ENCODE results near the gene ZNF268. TPM values are rescaled to one million over a fixed set of nuclear protein-coding genes. Genes with fewer than 3 reads are reported as not detected.

The ZNF268 gene
- total and polyA plus RNA-seq, 2 of the 8 experiments (the other 6 are each of a cell fraction or from before 2014, with no cell fraction given), result 6.3 to 22.3 TPM

GRCh38 chr12:133174901-133175300, 6.4 kb upstream of the ZNF268 start (continued):
- TF ChIP-seq CTCF (IDR thresholded peaks at IDR 0.05; ENCODE audit: control extremely low read depth in 1 of 3, insufficient read depth in 1 of 3, low read depth in 1 of 3, low read length in 3 of 3), result no peak
- TF ChIP-seq E2F6 (IDR thresholded peaks at IDR 0.05), result no peak
- TF ChIP-seq TAF7 (optimal IDR thresholded peaks at IDR 0.05; ENCODE audit: borderline replicate concordance, low read depth, low read length), result no peak
- TF ChIP-seq TEAD4 (IDR thresholded peaks at IDR 0.05; ENCODE audit: low read depth, low read length), result no peak
- no peak for TF ChIP-seq CREB1 (IDR thresholded peaks at IDR 0.05)
- no peak for TF ChIP-seq ATF3 (IDR thresholded peaks at IDR 0.05; ENCODE audit: insufficient read depth, low read depth, low read length)

Data from H1 (cell line).